Right atrium auricular region (tissue), 2 donors: ENCODE data around the gene CCR5AS.
"Not testable (repeated sequence)": the region's sequence is repeated elsewhere in the genome, so short reads cannot be mapped to it uniquely, and the experiment has no call there.

Source experiments
- DNase-seq: peaks from one replicate; pipeline ENCODE4 v3.0.0-alpha.2; 2019; ENCODE audit warnings: low spot score
- H3K27ac ChIP-seq, 2 donors: fragments of 200-600 bp; sonication (generic); 1 replicate in 1 of 2; 2 replicates in 1 of 2; pipeline ENCODE4 v1.5.1; 2016 to 2019
- H3K27me3 ChIP-seq, 2 donors: fragments of 200-600 bp; sonication (generic); one replicate each; pipeline versions ENCODE4 v1.5.1 to v1.6.0; 2017 to 2019
- H3K36me3 ChIP-seq: fragments of 200-600 bp; sonication (generic); one replicate; pipeline ENCODE4 v1.5.1; 2016
- H3K4me1 ChIP-seq, 2 donors: fragments of 200-600 bp; sonication (generic); one replicate each; pipeline versions ENCODE4 v1.5.1 to v1.6.0; 2017 to 2019
- H3K4me3 ChIP-seq, 2 donors: fragments of 200-600 bp; sonication (generic); 1 replicate in 1 of 2; 2 replicates in 1 of 2; pipeline ENCODE4 v1.5.1; 2017 to 2019; ENCODE audit warnings: mild to moderate bottlenecking in 1 of 2, moderate library complexity in 1 of 2
- H3K9me3 ChIP-seq, 2 donors: fragments of 200-600 bp; sonication (generic); one replicate each; pipeline ENCODE4 v1.5.1; 2019
- CTCF ChIP-seq, 2 donors: fragments of 200-600 bp; sonication (generic); IDR thresholded peaks; one replicate each; pipeline ENCODE4 v1.5.1; 2019; ENCODE audit warnings: antibody characterized with exemption in 2 of 2

Gene CCR5AS

GRCh38 chr3:46429671-46430070 is 22.8 kb upstream of the CCR5AS start:
- H3K4me1 ChIP-seq, result peaks cover 0 to 9% of the 10 kb centered on the region in 2 donors
- TF ChIP-seq CTCF (IDR thresholded peaks at IDR 0.05), result no peak

GRCh38 chr3:46429250-46429649 is 22.4 kb upstream of the CCR5AS start:
- Histone ChIP-seq H3K36me3 (no peaks in the 10 kb centered on the region), H3K9me3 (no peaks in the 10 kb centered on the region), H3K4me3 (no peak overlapping the region), H3K27ac (no peak overlapping the region), H3K4me1 (peaks cover 0 to 9% of the 10 kb centered on the region in 2 donors), H3K27me3 (no peaks in the 10 kb centered on the region)
- DNase-seq, result no peak
- no peak for TF ChIP-seq CTCF (IDR thresholded peaks at IDR 0.05)

More at GRCh38 chr3:46429671-46430070, 22.8 kb upstream of the CCR5AS start:
- H3K4me3 ChIP-seq, result no peak overlapping the region
- no peak for DNase-seq
- H3K27me3 ChIP-seq, result no peaks in the 10 kb centered on the region
- H3K27ac ChIP-seq, result no peak overlapping the region
- no peaks in the 10 kb centered on the region for H3K9me3 ChIP-seq
- no peaks in the 10 kb centered on the region for H3K36me3 ChIP-seq

GRCh38 chr3:46427916-46428833 is 21.3 kb upstream of the CCR5AS start:
- H3K27ac ChIP-seq, result no peak overlapping the region
- no peak for TF ChIP-seq CTCF (IDR thresholded peaks at IDR 0.05)
- H3K27me3 ChIP-seq, result no peaks in the 10 kb centered on the region
- no peak overlapping the region for H3K4me3 ChIP-seq
- no peak for DNase-seq
- peaks cover 0 to 9% of the 10 kb centered on the region in 2 donors for H3K4me1 ChIP-seq
- no peaks in the 10 kb centered on the region for H3K9me3 ChIP-seq
- H3K36me3 ChIP-seq, result no peaks in the 10 kb centered on the region

- not testable (repeated sequence) for H3K27ac ChIP-seq, H3K9me3 ChIP-seq, H3K36me3 ChIP-seq, H3K4me1 ChIP-seq, DNase-seq, H3K27me3 ChIP-seq, H3K4me3 ChIP-seq
- TF ChIP-seq CTCF (IDR thresholded peaks at IDR 0.05), result peak in 1 of 2 donors; percentile 37
Observed at GRCh38 chr3:46427404-46427803, 20.5 kb upstream of the CCR5AS start.

GRCh38 chr3:46426476-46426875 is 19.6 kb upstream of the CCR5AS start:
- H3K27me3 ChIP-seq, H3K4me1 ChIP-seq, H3K36me3 ChIP-seq, H3K4me3 ChIP-seq, DNase-seq, H3K27ac ChIP-seq, H3K9me3 ChIP-seq: not testable (repeated sequence)

- no peak for TF ChIP-seq CTCF (IDR thresholded peaks at IDR 0.05)
- H3K36me3 ChIP-seq, result no peaks in the 10 kb centered on the region
- H3K4me3 ChIP-seq, result no peak overlapping the region
- H3K27ac ChIP-seq, result no peak overlapping the region
- no peaks in the 10 kb centered on the region for H3K9me3 ChIP-seq
- peaks cover 0 to 9% of the 10 kb centered on the region in 2 donors for H3K4me1 ChIP-seq
- no peaks in the 10 kb centered on the region for H3K27me3 ChIP-seq
- no peak for DNase-seq
Observed at GRCh38 chr3:46423588-46423987, 16.7 kb upstream of the CCR5AS start.
